SK-MEL-5 (cell line): ENCODE measurements around the gene THRAP3. TPM values are rescaled to one million over a fixed set of nuclear protein-coding genes. Genes with fewer than 3 reads are reported as not detected.
"Not testable (repeated sequence)": the region's sequence is repeated elsewhere in the genome, so short reads cannot be mapped to it uniquely, and the experiment has no call there.

ENCODE experiments used
- DNase-seq: peaks from one replicate; pipeline ENCODE4 v3.0.0-alpha.2; 2016; ENCODE audit warnings: low read depth, low spot score
- in situ Hi-C: cut with HindIII; loops from 2 replicates; pipeline ENCODE4 v1.10.0; 2016; ENCODE audit warnings: low sequenced_read_pairs, high pct_unique_total_duplicates, low pct_unique_long_range_greater_than_20kb
- polyA plus RNA-seq, 2 experiments: library from polyadenylated mRNA; depleted of rRNA; stranded (reverse); fragments of >200 nt; gene quantifications; 2 replicates each; pipeline ENCODE4 v1.2.3, GENCODE V29; 2015
- total RNA-seq: library from RNA; depleted of rRNA; stranded (reverse); fragments of >200 nt; shearing (Covaris generic); gene quantifications from 2 replicates; pipeline ENCODE4 v1.2.3, GENCODE V29; 2014; rRNA removed

The THRAP3 gene, protein sequence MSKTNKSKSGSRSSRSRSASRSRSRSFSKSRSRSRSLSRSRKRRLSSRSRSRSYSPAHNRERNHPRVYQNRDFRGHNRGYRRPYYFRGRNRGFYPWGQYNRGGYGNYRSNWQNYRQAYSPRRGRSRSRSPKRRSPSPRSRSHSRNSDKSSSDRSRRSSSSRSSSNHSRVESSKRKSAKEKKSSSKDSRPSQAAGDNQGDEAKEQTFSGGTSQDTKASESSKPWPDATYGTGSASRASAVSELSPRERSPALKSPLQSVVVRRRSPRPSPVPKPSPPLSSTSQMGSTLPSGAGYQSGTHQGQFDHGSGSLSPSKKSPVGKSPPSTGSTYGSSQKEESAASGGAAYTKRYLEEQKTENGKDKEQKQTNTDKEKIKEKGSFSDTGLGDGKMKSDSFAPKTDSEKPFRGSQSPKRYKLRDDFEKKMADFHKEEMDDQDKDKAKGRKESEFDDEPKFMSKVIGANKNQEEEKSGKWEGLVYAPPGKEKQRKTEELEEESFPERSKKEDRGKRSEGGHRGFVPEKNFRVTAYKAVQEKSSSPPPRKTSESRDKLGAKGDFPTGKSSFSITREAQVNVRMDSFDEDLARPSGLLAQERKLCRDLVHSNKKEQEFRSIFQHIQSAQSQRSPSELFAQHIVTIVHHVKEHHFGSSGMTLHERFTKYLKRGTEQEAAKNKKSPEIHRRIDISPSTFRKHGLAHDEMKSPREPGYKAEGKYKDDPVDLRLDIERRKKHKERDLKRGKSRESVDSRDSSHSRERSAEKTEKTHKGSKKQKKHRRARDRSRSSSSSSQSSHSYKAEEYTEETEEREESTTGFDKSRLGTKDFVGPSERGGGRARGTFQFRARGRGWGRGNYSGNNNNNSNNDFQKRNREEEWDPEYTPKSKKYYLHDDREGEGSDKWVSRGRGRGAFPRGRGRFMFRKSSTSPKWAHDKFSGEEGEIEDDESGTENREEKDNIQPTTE
- total RNA-seq, result 63.2 and 65.1 TPM in 2 replicates
- polyA plus RNA-seq (2015; cell fraction: cytosol; rRNA removed), result 64.5 and 80.7 TPM in 2 replicates
- polyA plus RNA-seq (2015; cell fraction: nucleus; rRNA removed), result 107 and 109 TPM in 2 replicates

- DNase-seq, result peak; percentile 98
- in situ Hi-C loops, result no loop called here
Measured at GRCh38 chr1:36223996-36224536, at the start of gene THRAP3. Gene THRAP3 (plus strand): TSS chr1:36224443. CDS start chr1:36282564, 58,121 bp downstream.

DNA sequence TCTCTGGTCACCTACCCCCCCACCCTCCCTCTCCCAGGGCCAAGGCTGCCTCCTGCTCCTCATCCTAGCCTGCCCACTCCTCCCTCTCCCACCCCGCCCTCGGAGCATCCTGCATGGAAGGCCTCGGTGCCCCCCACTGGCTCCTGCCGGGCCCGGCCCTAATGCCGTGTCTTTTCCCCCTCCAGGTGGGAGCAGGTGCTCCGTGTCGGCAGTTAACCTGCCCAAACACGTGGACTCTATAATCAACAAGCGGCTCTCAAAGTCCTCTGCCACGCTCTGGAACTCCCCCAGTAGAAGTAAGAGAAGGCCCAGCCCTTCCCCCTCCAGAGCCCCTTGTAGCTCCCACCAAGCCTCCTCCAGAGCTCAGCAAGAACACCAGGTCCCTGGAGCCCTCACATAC lies 49.5 kb upstream of the THRAP3 start:
- no peak for DNase-seq
- in situ Hi-C loops, result no loop called here

DNA sequence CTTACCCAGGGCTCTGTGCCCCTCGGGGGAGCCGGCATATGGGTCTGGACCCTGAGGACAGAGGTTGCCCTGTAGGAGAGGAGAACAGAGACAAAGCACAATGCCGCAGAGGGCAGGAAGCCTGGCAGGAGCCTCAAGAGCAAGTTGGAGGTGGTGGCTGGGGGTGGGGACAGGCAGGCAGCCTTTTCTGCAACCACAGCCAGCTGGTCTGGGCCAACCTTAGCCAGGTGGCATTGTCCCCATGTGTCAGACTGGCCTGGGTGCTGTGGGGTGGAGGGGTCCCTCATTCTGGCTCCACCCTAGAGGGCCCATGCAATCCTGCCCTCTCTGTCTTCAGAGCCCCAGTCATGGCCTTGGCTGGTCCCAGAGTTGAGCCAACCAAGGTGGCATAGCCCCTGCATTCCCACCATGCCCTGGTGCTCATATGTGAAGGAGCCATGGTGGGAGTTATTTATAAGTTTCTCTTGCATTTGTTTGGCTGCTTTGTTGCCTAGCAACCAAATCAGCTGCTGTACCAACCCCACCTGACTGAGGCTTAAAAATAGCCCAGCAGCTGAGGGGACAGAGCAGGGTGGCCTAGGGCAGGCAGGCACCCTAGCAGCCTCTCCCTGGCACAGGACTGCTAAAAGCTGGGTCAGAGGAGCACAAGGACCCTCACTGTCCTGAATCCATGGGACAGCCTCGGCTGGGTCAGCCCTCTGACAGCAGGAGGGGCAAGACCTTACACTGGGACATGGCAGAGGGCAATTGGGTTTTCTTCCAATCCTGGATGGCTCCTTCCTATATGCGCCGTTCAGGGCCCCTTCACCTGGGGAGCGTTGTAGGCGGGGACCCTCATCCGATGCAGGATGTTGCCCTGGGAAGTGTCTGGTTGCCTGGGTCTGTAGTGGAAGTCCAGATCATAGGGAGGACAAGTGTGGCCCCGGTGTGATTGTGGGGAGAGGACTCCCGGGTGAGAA lies 48.8 kb upstream of the THRAP3 start:
- peak; percentile 40 for DNase-seq
- in situ Hi-C loops, result no loop called here

- in situ Hi-C loops, result no loop called here
- no peak for DNase-seq
Measured at GRCh38 chr1:36176106-36176949, 47.9 kb upstream of the THRAP3 start.

- DNase-seq, result no peak
- in situ Hi-C loops, result no loop called here
Measured at GRCh38 chr1:36177589-36178431, 46.4 kb upstream of the THRAP3 start.

DNA sequence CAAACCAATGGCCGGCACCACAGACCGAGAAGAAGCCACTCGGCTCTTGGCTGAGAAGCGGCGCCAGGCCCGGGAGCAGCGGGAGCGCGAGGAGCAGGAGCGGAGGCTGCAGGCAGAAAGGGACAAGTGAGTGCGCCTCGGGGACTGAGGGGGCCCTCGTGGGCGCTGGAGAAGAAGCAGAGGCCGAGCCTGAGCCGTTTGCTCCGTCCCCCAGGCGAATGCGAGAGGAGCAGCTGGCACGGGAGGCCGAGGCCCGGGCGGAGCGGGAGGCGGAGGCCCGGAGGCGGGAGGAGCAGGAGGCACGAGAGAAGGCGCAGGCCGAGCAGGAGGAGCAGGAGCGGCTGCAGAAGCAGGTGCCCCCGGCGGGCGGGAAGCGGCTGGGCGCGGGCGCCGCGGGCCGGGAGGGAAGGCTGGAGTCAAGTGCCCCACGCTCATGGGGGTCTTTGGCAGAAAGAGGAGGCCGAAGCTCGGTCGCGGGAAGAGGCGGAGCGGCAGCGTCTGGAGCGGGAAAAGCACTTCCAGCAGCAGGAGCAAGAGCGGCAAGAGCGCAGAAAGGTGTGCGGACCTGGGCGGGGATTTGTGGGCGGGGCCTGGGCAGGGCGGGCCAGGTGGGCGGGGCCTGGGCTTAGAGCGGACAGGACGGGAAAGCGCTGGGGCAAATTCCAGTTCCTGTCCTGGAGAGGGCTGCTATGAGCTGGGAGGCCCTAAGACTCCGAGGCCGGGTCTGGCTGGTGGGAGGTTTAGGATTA lies 45.6 kb upstream of the THRAP3 start:
- in situ Hi-C loops, result no loop called here
- DNase-seq, result no peak

DNA sequence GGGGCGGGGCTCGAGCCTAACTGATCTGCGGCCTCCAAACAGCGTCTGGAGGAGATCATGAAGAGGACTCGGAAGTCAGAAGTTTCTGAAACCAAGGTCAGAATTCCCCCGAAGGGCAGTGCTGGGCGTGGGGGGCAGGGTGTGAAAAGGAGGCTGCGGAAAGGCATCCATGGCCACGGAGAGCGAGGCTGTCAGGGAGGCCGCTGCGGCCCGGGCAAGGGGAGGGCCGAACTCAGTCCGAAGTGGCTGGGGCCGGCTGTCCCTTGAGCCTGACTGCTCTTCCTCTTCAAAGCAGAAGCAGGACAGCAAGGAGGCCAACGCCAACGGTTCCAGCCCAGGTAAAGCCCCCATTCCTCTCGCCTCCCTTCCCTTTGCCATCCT lies 45.0 kb upstream of the THRAP3 start:
- in situ Hi-C loops, result no loop called here
- DNase-seq, result no peak

- in situ Hi-C loops, result no loop called here
- DNase-seq, result no peak
Measured at GRCh38 chr1:36182734-36183133, 41.5 kb upstream of the THRAP3 start.

DNA sequence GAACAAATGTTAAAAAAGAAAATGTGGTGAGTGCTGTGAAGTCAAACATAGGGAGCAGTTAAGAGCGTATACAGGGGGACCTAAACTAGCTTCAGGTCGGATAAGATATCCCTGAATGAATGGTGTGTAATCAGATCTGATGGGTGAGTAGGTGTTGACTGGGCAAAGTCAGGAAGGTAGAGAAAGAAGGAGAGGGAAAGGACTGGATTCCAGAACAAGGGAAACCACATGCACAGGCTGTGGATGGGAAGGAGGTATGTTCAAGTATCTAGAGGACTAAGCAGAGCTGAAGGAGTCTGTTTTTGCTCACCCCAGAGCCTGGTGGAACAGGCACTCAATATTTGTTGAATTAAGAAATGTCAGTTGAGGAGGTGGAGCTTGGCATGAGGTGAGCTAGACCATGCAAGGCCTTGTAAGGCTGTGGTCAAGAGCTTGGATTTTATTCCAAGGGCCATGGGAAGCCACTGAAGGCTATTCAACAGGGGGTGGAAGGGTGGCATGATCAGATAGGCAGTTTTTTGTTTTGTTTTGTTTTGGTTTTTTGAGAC lies 40.9 kb upstream of the THRAP3 start:
- DNase-seq, result no peak
- in situ Hi-C loops, result no loop called here

DNA sequence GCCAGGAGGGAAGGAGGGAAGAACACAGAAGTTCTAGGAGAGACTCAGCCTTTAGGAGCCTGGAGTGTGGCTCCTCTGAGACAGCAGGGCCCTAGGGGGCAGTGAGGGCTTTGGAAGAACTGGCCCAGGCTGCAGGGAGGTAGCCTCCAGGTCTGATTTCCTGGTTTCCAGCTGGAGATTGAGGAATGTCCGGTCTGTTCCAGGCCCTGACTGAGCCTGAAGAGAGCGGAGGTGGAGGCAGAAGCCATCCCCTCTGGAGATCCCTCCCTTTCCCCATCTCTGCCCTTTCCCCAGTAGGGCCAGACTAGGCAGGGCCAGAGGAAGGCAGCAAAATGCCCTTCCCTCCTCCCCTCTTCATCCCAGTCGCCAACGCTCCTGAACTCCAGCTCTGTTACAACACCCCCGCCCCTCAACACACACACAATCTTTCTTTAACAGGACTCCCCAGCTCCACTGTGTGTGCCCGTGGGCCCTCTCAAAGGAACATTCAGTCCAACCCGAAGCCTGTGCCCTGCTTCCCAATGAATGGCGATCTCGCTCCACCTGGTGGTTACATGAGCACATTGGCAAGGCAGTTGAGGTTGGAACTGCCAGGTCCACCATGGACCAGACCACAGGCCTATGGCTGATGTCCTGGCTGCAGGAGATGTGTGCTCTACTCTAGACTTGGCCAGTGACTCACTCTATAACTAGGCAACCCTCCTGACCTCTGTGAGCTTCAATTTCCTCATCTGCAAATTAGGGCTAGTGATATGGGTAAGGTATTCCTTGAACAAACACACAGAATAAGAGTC lies 36.2 kb upstream of the THRAP3 start:
- in situ Hi-C loops, result no loop called here

GRCh38 chr1:36196805-36197204 lies 27.4 kb upstream of the THRAP3 start:
- DNase-seq, in situ Hi-C loops: not testable (repeated sequence)

More for the DNA sequence above, 36.2 kb upstream of the THRAP3 start:
- DNase-seq, result peak; percentile 91

DNA sequence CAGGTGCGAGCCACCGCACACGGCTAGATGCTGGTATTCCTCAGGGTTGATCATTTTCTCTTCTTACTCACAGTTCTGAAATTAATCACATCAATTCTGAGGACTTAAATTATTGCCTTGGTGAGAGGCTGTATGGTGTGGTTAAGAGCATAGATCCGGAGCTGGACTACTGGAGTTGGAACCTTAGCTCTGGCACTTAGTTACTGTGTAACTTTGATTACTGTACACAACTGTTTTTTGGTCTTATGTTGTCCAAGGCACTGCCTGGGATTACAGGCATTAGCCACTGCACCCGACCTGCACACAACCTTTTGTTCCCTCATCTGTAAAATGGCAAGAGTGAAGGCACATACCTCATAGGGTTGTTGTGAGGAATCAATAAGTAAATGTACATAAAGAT lies 25.6 kb upstream of the THRAP3 start:
- no peak for DNase-seq
- in situ Hi-C loops, result no loop called here

DNA sequence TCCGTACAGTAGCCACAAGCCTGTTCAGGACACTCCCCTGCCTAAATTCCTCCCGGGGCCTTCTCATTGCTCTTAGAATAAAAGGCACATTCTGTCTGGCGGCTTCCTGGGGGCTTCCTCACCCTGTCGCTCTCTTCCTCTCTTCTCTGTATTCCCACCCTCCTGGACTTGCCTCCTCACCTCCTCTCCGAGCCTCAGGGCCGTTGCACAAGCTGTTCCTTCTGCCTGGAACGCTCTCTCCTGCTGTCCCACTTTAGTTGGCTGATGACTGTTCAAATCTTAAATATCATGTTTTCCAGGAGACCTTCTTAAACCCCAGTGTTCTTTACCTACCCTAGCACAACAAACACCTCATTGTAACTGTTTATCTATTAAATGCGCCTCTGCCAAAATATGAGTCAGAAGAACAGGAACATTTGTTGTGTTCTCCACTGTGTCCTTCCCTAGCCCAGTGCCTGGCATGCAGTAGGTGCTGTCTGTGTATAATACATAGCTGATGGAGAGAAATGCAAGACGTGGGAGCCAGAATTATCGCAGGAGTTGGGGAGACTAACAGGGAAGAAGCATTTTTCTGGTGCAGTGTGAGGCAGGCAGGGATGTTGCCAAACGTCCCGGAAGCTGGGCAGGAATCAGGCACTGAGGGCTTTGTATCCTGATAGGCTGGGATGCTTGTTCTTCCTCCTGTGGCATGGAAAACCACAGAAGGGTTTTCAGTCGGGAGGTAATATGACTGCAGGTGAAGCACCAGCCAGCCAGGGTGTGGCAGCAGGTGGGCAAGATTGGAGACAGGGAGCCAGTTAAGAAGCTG lies 24.1 kb upstream of the THRAP3 start:
- peak; percentile 69 for DNase-seq
- in situ Hi-C loops, result no loop called here
